Kidney (tissue), 14 donors: ENCODE results near the gene ACY1. TPM values are rescaled to one million over a fixed set of nuclear protein-coding genes. Genes with fewer than 3 reads are reported as not detected.
A peak's percentile ranks its signal among the peaks of the same experiment; 100 is the strongest.

Source experiments
- DNase-seq, 5 donors: peaks; one replicate each; pipeline ENCODE4 v3.0.0-alpha.2; 2013 to 2020
- FAIRE-seq: peaks from 2 replicates; lab custom pipeline; 2012; peaks lifted over from hg19 to GRCh38; lab: Jason Lieb, UNC
- H3K27ac ChIP-seq, 2 donors: one replicate each; pipeline ENCODE4 v1.7.0; 2013; ENCODE audit warnings: low read depth in 2 of 2, low read length in 2 of 2, inconsistent platforms in 1 of 2
- H3K27me3 ChIP-seq: one replicate; pipeline ENCODE4 v1.7.1; 2013; ENCODE audit warnings: low read length, inconsistent platforms; ENCODE audit not compliant: control insufficient read depth, insufficient read depth
- H3K36me3 ChIP-seq, 3 donors: one replicate each; pipeline versions ENCODE4 v1.7.0 to v1.7.1; 2013; ENCODE audit warnings: low read length in 3 of 3, control low read depth in 1 of 3, inconsistent platforms in 1 of 3; ENCODE audit not compliant: insufficient read depth in 3 of 3, control insufficient read depth in 2 of 3
- H3K4me1 ChIP-seq, 3 donors: one replicate each; pipeline versions ENCODE4 v1.7.0 to v1.7.1; 2013; ENCODE audit warnings: low read length in 3 of 3, inconsistent platforms in 1 of 3, low read depth in 1 of 3; ENCODE audit not compliant: control insufficient read depth in 2 of 3, insufficient read depth in 2 of 3
- H3K4me3 ChIP-seq, 3 donors: one replicate each; pipeline versions ENCODE4 v1.7.0 to v1.8.1; 2013; ENCODE audit warnings: low read length in 3 of 3, control low read depth in 1 of 3, inconsistent platforms in 1 of 3
- H3K9ac ChIP-seq, 3 donors: one replicate each; pipeline versions ENCODE4 v1.7.0 to v1.7.1; 2013; ENCODE audit warnings: low read length in 3 of 3, control low read depth in 1 of 3, inconsistent platforms in 1 of 3
- H3K9me3 ChIP-seq, 3 donors: one replicate each; pipeline versions ENCODE4 v1.7.0 to v1.7.1; 2013; ENCODE audit warnings: low read length in 3 of 3, control low read depth in 1 of 3, inconsistent platforms in 1 of 3; ENCODE audit not compliant: control insufficient read depth in 2 of 3, insufficient read depth in 1 of 3
- CTCF ChIP-seq: IDR thresholded peaks from 3 replicates; pipeline ENCODE4 v1.5.1; 2012; ENCODE audit warnings: mild to moderate bottlenecking, moderate library complexity, borderline replicate concordance; ENCODE audit not compliant: insufficient read depth; ENCODE audit errors: extremely low read depth
- intact Hi-C: fragments of 100-400 bp; cut with DNase I; formaldehyde crosslinking; loops from one replicate; pipeline ENCODE4 v1.11.1; 2022
- polyA plus RNA-seq: library from polyadenylated mRNA; stranded (reverse); fragments of 350-450 nt; fragmentation: Illumina TruSeq; extraction: RNeasy Lipid Tissue Mini Kit (QIAGEN cat#74804); gene quantifications from one replicate; pipeline ENCODE4 v1.2.3, GENCODE V29; 2014; ENCODE audit warnings: low read depth, low replicate concordance; ENCODE audit not compliant: insufficient read depth
- total RNA-seq: library from RNA; stranded (reverse); fragmentation: NEBNext Ultra II Directional; extraction: Animal tissue kit (Norgen Biotek cat#: 25700); gene quantifications from one replicate; pipeline ENCODE4 v1.2.1, GENCODE V29; 2021
- donor health status: control.
- donor health status: control.
- donor health status: control.
- donor health status: control.
- donor health status: control.
- donor health status: DM: yes; HTN: yes; CAD: no.
- donor health status: Normal renal cell carcinoma (clear cell type).

ACY1 gene
- total and polyA plus RNA-seq, 2 donors from 2014 or later = 68.1 to 856 TPM

DNA sequence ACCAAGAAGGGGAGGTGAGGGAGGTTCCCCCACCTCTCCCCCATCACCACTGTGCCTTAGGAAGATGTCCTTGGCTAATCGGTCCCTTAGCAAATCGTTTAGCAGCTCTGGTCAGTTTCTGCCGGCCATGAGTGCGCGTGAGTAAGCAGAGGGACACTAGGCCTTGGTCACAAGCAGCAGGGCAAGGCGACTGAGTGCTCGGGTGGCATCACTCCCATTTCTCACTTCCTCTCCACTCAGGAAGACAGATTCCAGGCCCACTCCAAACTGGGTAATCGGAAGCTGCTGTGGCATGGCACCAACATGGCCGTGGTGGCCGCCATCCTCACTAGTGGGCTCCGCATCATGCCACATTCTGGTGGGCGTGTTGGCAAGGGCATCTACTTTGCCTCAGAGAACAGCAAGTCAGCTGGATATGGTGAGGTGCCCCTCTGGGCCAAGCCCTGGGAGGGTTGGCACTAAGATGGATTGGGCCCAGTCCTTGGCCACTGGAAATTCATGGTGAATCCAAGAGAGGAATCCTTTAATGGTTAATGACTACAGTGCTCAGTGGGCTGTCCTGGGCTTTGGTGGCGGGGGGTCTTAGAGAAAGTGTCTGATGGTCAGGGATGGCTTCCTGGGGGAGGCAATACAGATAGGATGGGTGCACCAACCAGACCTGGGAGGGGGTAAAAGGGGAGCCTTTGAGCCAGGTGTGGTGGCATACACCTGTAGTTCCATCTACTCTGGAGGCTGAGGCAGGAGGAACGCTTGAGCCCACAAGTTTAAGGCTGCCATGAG, 37.2 kb upstream of the ACY1 start:
- H3K9ac ChIP-seq = no peak overlapping the region
- H3K9me3 ChIP-seq = no peaks in the 10 kb centered on the region
- intact Hi-C loops = no loop called here
- no peak overlapping the region for H3K27ac ChIP-seq
- no peak for FAIRE-seq
- DNase-seq = peak in 2 of 5 donors; percentile 34 to 35
- TF ChIP-seq CTCF = no peak
- H3K27me3 ChIP-seq = no peaks in the 10 kb centered on the region
- no peak overlapping the region for H3K4me3 ChIP-seq
- peaks cover 0 to 13% (median 12%) of the 10 kb centered on the region in 3 donors for H3K4me1 ChIP-seq
- H3K36me3 ChIP-seq = peaks cover 0 to 9% (median 4%) of the 10 kb centered on the region in 3 donors

- intact Hi-C loops = no loop called here
- Histone ChIP-seq H3K4me1 (peaks cover 0 to 11% (median 10%) of the 10 kb centered on the region in 3 donors), H3K27me3 (no peaks in the 10 kb centered on the region), H3K36me3 (peaks cover 0 to 9% (median 4%) of the 10 kb centered on the region in 3 donors), H3K4me3 (no peak overlapping the region), H3K9me3 (no peaks in the 10 kb centered on the region), H3K27ac (no peak overlapping the region), H3K9ac (no peak overlapping the region)
- no peak for TF ChIP-seq CTCF
- FAIRE-seq (no peak), DNase-seq (peak in 1 of 5 donors; percentile 34)
These were observed 36.5 kb upstream of the ACY1 start for GRCh38 chr3:51946796-51947195.

DNA sequence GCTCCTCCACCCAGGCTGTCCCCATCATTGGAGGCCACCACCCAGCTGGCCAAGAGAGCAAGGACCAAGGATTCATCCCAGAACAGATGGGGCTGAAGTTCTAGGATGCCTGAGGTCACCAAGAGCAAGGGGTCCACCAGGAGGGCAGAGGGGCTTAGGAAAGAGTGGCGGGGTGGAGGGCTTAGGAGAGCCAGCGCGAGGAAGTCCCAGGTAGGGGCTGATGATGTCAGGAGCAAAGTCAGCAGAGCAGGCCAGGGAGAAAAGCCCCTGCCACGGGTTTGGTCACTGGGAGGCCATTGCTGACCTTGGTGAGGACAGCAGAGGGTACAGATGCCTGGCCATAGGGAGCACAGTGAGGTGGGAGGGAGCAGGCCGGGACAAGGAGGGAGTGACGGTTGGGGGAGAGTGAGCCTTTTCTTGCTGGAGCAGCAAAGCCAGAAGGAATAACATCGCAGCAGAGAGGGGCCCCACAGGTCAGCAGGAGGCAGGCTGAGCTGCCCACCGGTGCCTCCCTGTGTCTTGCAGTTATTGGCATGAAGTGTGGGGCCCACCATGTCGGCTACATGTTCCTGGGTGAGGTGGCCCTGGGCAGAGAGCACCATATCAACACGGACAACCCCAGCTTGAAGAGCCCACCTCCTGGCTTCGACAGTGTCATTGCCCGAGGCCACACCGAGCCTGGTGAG, 36.0 kb upstream of the ACY1 start:
- no peaks in the 10 kb centered on the region for H3K9me3 ChIP-seq
- H3K4me3 ChIP-seq = no peak overlapping the region
- no peak overlapping the region for H3K9ac ChIP-seq
- DNase-seq (peak in 2 of 5 donors; percentile 36 to 48), FAIRE-seq (no peak)
- TF ChIP-seq CTCF = no peak
- H3K27me3 ChIP-seq = no peaks in the 10 kb centered on the region
- peaks cover 0 to 9% (median 4%) of the 10 kb centered on the region in 3 donors for H3K36me3 ChIP-seq
- H3K27ac ChIP-seq = no peak overlapping the region
- H3K4me1 ChIP-seq = peaks cover 0 to 10% (median 8%) of the 10 kb centered on the region in 3 donors
- intact Hi-C loops = no loop called here
